ENCODE data around the gene SGK1.

- TF ChIP-seq CTCF (IDR thresholded peaks at IDR 0.05) = no peak
- TF ChIP-seq POLR2A (IDR thresholded peaks at IDR 0.05) = no peak
Observed at GRCh38 chr6:134147034-134147533, 170.8 kb downstream of the SGK1 start.
